ENCODE measurements around the gene CLEC4F.

CLEC4F gene

DNA sequence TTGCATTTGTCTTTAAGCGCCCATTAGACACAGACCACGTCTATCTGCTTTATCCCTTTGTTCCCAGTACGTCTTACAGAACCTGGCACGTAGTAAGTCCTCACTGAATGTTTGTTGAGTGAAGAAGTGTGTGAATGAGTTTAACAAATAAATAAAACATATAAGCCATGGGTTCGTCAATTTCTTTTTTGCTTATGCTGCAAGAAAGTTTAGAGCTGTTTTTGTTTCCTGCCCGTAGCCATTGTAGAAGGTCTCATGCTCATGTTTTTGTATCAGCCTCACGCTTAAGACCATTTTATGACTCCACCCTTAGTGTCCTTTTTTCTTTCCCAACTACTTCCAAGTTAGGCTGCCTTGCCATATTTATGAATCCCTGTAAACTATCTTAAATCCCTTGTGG is 54.9 kb downstream of the CLEC4F start:
- TF ChIP-seq, protein P1, sequence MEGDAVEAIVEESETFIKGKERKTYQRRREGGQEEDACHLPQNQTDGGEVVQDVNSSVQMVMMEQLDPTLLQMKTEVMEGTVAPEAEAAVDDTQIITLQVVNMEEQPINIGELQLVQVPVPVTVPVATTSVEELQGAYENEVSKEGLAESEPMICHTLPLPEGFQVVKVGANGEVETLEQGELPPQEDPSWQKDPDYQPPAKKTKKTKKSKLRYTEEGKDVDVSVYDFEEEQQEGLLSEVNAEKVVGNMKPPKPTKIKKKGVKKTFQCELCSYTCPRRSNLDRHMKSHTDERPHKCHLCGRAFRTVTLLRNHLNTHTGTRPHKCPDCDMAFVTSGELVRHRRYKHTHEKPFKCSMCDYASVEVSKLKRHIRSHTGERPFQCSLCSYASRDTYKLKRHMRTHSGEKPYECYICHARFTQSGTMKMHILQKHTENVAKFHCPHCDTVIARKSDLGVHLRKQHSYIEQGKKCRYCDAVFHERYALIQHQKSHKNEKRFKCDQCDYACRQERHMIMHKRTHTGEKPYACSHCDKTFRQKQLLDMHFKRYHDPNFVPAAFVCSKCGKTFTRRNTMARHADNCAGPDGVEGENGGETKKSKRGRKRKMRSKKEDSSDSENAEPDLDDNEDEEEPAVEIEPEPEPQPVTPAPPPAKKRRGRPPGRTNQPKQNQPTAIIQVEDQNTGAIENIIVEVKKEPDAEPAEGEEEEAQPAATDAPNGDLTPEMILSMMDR (conservative IDR thresholded peaks at IDR 0.05; ENCODE audit: control insufficient read depth, insufficient read depth, low read depth, low read length): no peak
- DNase-seq (ENCODE audit: low read depth): no peak
- H3K4me3 ChIP-seq (ENCODE audit: control insufficient read depth, low read depth, low read length): no peak overlapping the region

DNA sequence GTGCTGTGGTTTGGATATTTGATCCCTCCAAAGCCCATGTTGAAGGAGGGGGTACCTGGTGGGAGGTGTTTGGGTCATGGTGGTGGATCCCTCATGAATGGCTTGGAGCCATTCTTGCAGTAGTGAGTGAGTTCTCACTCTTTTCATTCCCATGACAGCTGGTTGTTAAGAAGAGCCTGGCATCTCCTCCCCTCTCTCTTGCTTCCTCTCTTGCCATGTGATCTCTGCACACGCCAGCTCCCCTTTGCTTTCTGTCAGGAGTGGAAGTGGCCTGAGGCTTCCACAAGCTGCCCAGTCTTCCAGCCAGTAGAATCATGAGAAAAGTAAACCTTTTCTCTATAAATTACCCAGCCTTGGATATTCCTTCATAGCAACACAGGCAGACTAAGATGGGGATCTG is 61.0 kb downstream of the CLEC4F start:
- no peak for DNase-seq (ENCODE audit: low read depth)
- TF ChIP-seq, protein P1 (conservative IDR thresholded peaks at IDR 0.05; ENCODE audit: control insufficient read depth, insufficient read depth, low read depth, low read length): no peak
- H3K4me3 ChIP-seq (ENCODE audit: control insufficient read depth, low read depth, low read length): no peak overlapping the region

All from fibroblast of mammary gland (primary cell).